ENCODE results near the gene LPAR5.

DNA sequence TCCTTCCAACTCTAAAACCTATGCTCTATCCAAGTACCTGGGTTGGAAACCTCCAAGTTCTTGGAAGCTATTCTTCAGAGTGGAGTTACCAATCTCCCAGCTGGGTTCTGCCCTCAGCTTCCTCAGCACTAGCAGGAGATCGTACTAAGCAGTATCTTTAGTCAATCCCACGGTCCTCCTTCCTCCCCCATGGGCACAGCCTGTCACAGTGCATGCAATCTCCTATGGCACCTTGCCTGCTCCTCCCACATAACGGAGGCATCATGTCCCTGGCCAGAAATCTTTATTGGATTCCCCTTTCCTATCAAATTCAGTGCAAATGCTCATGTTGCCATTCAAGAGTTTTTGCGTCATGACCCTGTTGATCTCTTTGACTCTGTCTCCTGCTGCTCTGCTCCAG, 5.4 kb upstream of the LPAR5 start:
- no peak for TF ChIP-seq EZH2 (conservative IDR thresholded peaks at IDR 0.05; ENCODE audit: low read depth, low read length)
- TF ChIP-seq, protein P1, sequence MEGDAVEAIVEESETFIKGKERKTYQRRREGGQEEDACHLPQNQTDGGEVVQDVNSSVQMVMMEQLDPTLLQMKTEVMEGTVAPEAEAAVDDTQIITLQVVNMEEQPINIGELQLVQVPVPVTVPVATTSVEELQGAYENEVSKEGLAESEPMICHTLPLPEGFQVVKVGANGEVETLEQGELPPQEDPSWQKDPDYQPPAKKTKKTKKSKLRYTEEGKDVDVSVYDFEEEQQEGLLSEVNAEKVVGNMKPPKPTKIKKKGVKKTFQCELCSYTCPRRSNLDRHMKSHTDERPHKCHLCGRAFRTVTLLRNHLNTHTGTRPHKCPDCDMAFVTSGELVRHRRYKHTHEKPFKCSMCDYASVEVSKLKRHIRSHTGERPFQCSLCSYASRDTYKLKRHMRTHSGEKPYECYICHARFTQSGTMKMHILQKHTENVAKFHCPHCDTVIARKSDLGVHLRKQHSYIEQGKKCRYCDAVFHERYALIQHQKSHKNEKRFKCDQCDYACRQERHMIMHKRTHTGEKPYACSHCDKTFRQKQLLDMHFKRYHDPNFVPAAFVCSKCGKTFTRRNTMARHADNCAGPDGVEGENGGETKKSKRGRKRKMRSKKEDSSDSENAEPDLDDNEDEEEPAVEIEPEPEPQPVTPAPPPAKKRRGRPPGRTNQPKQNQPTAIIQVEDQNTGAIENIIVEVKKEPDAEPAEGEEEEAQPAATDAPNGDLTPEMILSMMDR (CRISPR knock-in tag; IDR thresholded peaks at IDR 0.05), result no peak
- TF ChIP-seq HDAC6 (IDR thresholded peaks at IDR 0.05; ENCODE audit: low read depth, low read length), result no peak
- TF ChIP-seq NFYB (CRISPR knock-in tag; IDR thresholded peaks at IDR 0.05), result no peak
- no peak for TF ChIP-seq ZSCAN30 (CRISPR knock-in tag; IDR thresholded peaks at IDR 0.05)
- no peak for TF ChIP-seq KAT7 (CRISPR knock-in tag; IDR thresholded peaks at IDR 0.05; ENCODE audit: borderline replicate concordance)
- TF ChIP-seq RFX5 (IDR thresholded peaks at IDR 0.05; ENCODE audit: low read depth, low read length), result no peak
- no peak for TF ChIP-seq MTF1 (CRISPR knock-in tag; IDR thresholded peaks at IDR 0.05)
- TF ChIP-seq, protein P2, sequence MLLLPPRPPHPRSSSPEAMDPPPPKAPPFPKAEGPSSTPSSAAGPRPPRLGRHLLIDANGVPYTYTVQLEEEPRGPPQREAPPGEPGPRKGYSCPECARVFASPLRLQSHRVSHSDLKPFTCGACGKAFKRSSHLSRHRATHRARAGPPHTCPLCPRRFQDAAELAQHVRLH (CRISPR knock-in tag; IDR thresholded peaks at IDR 0.05; ENCODE audit: borderline replicate concordance, low read depth), result no peak
- TF ChIP-seq RARA (CRISPR knock-in tag; IDR thresholded peaks at IDR 0.05), result no peak
- no peak for TF ChIP-seq POLR2A (IDR thresholded peaks at IDR 0.05; ENCODE audit: insufficient read depth in 1 of 2, low read depth in 2 of 2, low read length in 2 of 2)
- TF ChIP-seq ZNF160 (CRISPR knock-in tag; IDR thresholded peaks at IDR 0.05), result no peak
- TF ChIP-seq, protein P3, sequence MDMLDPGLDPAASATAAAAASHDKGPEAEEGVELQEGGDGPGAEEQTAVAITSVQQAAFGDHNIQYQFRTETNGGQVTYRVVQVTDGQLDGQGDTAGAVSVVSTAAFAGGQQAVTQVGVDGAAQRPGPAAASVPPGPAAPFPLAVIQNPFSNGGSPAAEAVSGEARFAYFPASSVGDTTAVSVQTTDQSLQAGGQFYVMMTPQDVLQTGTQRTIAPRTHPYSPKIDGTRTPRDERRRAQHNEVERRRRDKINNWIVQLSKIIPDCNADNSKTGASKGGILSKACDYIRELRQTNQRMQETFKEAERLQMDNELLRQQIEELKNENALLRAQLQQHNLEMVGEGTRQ (IDR thresholded peaks at IDR 0.05; ENCODE audit: low read depth, low read length), result no peak
- TF ChIP-seq, protein P3 (CRISPR knock-in tag; IDR thresholded peaks at IDR 0.05; ENCODE audit: borderline replicate concordance), result no peak
- no peak for TF ChIP-seq DNMT1 (CRISPR knock-in tag; IDR thresholded peaks at IDR 0.05)

All from HepG2 (cell line).